ENCODE results near the gene NT5DC2.

- TF ChIP-seq CEBPB (IDR thresholded peaks at IDR 0.05; ENCODE audit: low read depth, low read length) = no peak
- no peak for TF ChIP-seq USF2 (IDR thresholded peaks at IDR 0.05; ENCODE audit: low read length)
- TF ChIP-seq CBX8 (IDR thresholded peaks at IDR 0.05; ENCODE audit: borderline replicate concordance, low read depth, low read length) = no peak
Measured at GRCh38 chr3:52555056-52555455, 21.4 kb upstream of the NT5DC2 start.
